ENCODE results near the gene HTR4.

DNA sequence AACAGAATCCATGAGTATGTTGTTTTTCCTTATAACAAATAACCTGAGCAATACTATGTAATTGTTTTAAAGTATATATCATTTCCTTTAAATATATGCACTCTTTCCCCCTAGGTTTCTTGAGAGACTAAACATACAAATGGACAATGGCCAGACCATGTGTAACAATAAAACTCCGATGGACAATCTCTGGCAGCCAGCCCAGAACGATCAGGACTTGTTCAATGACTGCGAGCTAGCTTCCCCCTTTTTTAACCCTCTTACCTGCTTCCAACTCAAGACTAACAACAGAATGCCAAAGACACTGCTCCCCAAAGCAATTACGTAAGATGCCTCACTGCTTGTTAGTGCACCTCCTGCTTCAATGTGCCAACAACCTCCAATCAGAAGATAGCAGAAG lies 94.9 kb downstream of the HTR4 start:
- TF ChIP-seq, protein P1, sequence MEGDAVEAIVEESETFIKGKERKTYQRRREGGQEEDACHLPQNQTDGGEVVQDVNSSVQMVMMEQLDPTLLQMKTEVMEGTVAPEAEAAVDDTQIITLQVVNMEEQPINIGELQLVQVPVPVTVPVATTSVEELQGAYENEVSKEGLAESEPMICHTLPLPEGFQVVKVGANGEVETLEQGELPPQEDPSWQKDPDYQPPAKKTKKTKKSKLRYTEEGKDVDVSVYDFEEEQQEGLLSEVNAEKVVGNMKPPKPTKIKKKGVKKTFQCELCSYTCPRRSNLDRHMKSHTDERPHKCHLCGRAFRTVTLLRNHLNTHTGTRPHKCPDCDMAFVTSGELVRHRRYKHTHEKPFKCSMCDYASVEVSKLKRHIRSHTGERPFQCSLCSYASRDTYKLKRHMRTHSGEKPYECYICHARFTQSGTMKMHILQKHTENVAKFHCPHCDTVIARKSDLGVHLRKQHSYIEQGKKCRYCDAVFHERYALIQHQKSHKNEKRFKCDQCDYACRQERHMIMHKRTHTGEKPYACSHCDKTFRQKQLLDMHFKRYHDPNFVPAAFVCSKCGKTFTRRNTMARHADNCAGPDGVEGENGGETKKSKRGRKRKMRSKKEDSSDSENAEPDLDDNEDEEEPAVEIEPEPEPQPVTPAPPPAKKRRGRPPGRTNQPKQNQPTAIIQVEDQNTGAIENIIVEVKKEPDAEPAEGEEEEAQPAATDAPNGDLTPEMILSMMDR (IDR thresholded peaks at IDR 0.05; ENCODE audit: low read length), result no peak
- no peak for TF ChIP-seq EZH2 (optimal IDR thresholded peaks at IDR 0.05; ENCODE audit: low read depth, low read length)
- TF ChIP-seq EZH2phosphoT487 (IDR thresholded peaks at IDR 0.05; ENCODE audit: low read length), result no peak
